ENCODE data around the gene RANBP6.
"Not testable (repeated sequence)": the region's sequence is repeated elsewhere in the genome, so short reads cannot be mapped to it uniquely, and the experiment has no call there.

- TF ChIP-seq EZH2 (IDR thresholded peaks at IDR 0.05; ENCODE audit: low read length, missing control alignments); CTCF (conservative IDR thresholded peaks at IDR 0.05 in 1 of 2, IDR thresholded peaks at IDR 0.05 in 1 of 2; ENCODE audit: low read depth in 1 of 2, low read length in 2 of 2): not testable (repeated sequence)
Observed at GRCh38 chr9:6016975-6017374, 1.6 kb upstream of the RANBP6 start.
